ENCODE results near the gene DPP4. TPM values are rescaled to one million over a fixed set of nuclear protein-coding genes. Genes with fewer than 3 reads are reported as not detected.

The DPP4 gene
- total and polyA plus RNA-seq, 2 experiments from 2014 or later = 1.5 to 2.8 TPM

- no peaks in the 10 kb centered on the region for H3K79me2 ChIP-seq (replicated peaks; ENCODE audit: insufficient read depth)
- no peak overlapping the region for H3K4me3 Mint-ChIP-seq
- H3K36me3 Mint-ChIP-seq (ENCODE audit: low read depth) = no peaks in the 10 kb centered on the region
- ATAC-seq (no peak), DNase-seq (ENCODE audit: low spot score) (no peak)
- H3K27ac ChIP-seq (ENCODE audit: low read depth) = no peak overlapping the region
- no peak overlapping the region for H3K4me3 ChIP-seq
- no peak overlapping the region for H3K27ac Mint-ChIP-seq
- no peaks in the 10 kb centered on the region for H3F3A ChIP-seq (replicated peaks; ENCODE audit: low read depth)
- H2AFZ ChIP-seq = no peak overlapping the region
- no peaks in the 10 kb centered on the region for H3K27me3 Mint-ChIP-seq (ENCODE audit: insufficient read depth, low read depth, poor library complexity)
- H3K4me2 ChIP-seq = no peak overlapping the region
- H3K4me1 ChIP-seq (ENCODE audit: insufficient read depth) = peaks cover 6% of the 10 kb centered on the region; the same call in 1 of the 2 replicates
- H4K20me1 ChIP-seq (replicated peaks; ENCODE audit: insufficient read depth) = no peaks in the 10 kb centered on the region
- peaks cover 27% of the 10 kb centered on the region for H3K4me1 Mint-ChIP-seq
- H3K36me3 ChIP-seq (ENCODE audit: insufficient read depth) = no peaks in the 10 kb centered on the region
- TF ChIP-seq STAT1 (IDR thresholded peaks at IDR 0.05; ENCODE audit: unreplicated experiment) = no peak
- TF ChIP-seq EZH2phosphoT487 (IDR thresholded peaks at IDR 0.05; ENCODE audit: unreplicated experiment) = no peak
- TF ChIP-seq EZH2 (IDR thresholded peaks at IDR 0.05; ENCODE audit: low read depth, unreplicated experiment) = no peak
- TF ChIP-seq ZNF462 (CRISPR knock-in tag; IDR thresholded peaks at IDR 0.05) = no peak
- no peaks in the 10 kb centered on the region for H3K27me3 ChIP-seq (ENCODE audit: insufficient read depth)
- H3K9me3 Mint-ChIP-seq = no peaks in the 10 kb centered on the region
- no peaks in the 10 kb centered on the region for H3K9me2 ChIP-seq (ENCODE audit: insufficient read depth)
Observed at GRCh38 chr2:162016080-162016479, 57.9 kb downstream of the DPP4 start.

GRCh38 chr2:162014751-162015150 lies 59.3 kb downstream of the DPP4 start:
- H3K9me3 Mint-ChIP-seq = no peaks in the 10 kb centered on the region
- no peaks in the 10 kb centered on the region for H3K79me2 ChIP-seq (replicated peaks; ENCODE audit: insufficient read depth)
- TF ChIP-seq ZNF114 (CRISPR knock-in tag; IDR thresholded peaks at IDR 0.05) = no peak
- TF ChIP-seq ZNF331 (CRISPR knock-in tag; IDR thresholded peaks at IDR 0.05; ENCODE audit: low read depth) = no peak
- TF ChIP-seq EZH2 (IDR thresholded peaks at IDR 0.05; ENCODE audit: low read depth, unreplicated experiment) = no peak
- TF ChIP-seq CTCF (conservative IDR thresholded peaks at IDR 0.05; ENCODE audit: low read depth in 2 of 2) = no peak
- no peak for TF ChIP-seq JUNB (IDR thresholded peaks at IDR 0.05; ENCODE audit: unreplicated experiment)
- TF ChIP-seq NANOG (IDR thresholded peaks at IDR 0.05; ENCODE audit: borderline replicate concordance) = no peak
- no peak for TF ChIP-seq ETS1 (IDR thresholded peaks at IDR 0.05)
- no peak overlapping the region for H3K4me3 Mint-ChIP-seq
- no peaks in the 10 kb centered on the region for H3F3A ChIP-seq (replicated peaks; ENCODE audit: low read depth)
- no peaks in the 10 kb centered on the region for H3K9me2 ChIP-seq (ENCODE audit: insufficient read depth)
- no peak for DNase-seq (ENCODE audit: low spot score)
- H3K27ac ChIP-seq (ENCODE audit: low read depth) = no peak overlapping the region
- H3K36me3 ChIP-seq (ENCODE audit: insufficient read depth) = no peaks in the 10 kb centered on the region
- no peaks in the 10 kb centered on the region for H3K27me3 Mint-ChIP-seq (ENCODE audit: insufficient read depth, low read depth, poor library complexity)
- no peaks in the 10 kb centered on the region for H4K20me1 ChIP-seq (replicated peaks; ENCODE audit: insufficient read depth)
- H3K27ac Mint-ChIP-seq = no peak overlapping the region
- H3K4me1 ChIP-seq (ENCODE audit: insufficient read depth) = peaks cover 6% of the 10 kb centered on the region; the same call in 1 of the 2 replicates
- H2AFZ ChIP-seq = no peak overlapping the region
- H3K27me3 ChIP-seq (ENCODE audit: insufficient read depth) = no peaks in the 10 kb centered on the region
- peaks cover 27% of the 10 kb centered on the region for H3K4me1 Mint-ChIP-seq
- H3K4me3 ChIP-seq = no peak overlapping the region
- no peaks in the 10 kb centered on the region for H3K36me3 Mint-ChIP-seq (ENCODE audit: low read depth)
- no peak for ATAC-seq
- no peak overlapping the region for H3K4me2 ChIP-seq

All from GM23338 (cell line).